ENCODE data around the gene F2RL3.
A peak's percentile ranks its signal among the peaks of the same experiment; 100 is the strongest.
"Not testable (repeated sequence)": the region's sequence is repeated elsewhere in the genome, so short reads cannot be mapped to it uniquely, and the experiment has no call there.

The F2RL3 gene

GRCh38 chr19:16888629-16889365 is at the start of gene F2RL3:
Gene F2RL3 (plus strand): TSS chr19:16888999. CDS start chr19:16889190, 191 bp downstream.
- DNase-seq: peak; percentile 48

DNA sequence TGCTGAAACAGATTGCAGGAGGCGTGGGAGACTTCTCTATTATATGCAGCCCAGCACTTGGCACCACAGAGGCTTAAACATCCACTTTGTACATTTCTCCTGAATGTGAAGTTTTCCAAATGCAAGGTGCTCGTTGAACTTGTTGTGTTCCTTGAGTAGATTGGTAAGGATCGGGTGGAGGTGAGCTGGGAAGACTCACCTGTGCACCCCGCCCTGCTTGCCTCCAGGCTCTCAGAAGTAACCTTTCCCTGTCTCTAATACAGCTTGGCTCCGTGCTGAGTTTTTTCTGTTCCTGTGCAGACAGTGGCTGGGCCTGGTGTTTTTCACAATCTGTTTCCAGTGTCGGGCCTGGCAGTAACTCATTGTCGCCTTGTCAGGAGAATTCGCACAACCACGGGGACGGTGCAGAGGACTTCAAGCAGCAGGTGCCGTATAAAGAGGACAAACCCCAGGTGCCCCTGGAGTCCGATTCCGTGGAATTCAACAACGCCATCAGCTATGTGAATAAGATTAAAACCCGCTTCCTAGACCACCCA is 47.3 kb upstream of the F2RL3 start:
- no peak for DNase-seq

GRCh38 chr19:16846901-16847300 is 41.9 kb upstream of the F2RL3 start:
- no peak for DNase-seq

DNA sequence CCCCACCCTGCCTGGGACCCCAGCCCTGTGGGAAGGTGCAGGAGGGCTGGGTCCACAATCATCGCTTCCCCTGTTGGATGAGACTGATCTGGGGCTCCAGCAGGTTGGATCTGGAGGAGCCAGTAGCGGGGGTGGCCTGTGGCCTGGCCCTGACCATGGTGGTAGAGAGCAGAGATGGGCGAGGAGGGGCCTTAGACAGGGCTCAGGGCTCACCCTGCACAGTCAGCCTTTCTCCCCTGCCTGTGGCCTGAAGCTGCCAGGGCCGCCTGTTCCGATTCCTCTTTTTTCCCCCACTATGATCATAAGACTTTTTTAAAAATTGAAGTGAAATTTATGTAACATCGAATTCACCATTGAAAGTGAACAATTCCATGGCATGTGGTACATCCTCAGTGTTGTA is 41.4 kb upstream of the F2RL3 start:
- DNase-seq: no peak

- no peak for DNase-seq
These were observed 39.6 kb upstream of the F2RL3 start for GRCh38 chr19:16849168-16849567.

DNA sequence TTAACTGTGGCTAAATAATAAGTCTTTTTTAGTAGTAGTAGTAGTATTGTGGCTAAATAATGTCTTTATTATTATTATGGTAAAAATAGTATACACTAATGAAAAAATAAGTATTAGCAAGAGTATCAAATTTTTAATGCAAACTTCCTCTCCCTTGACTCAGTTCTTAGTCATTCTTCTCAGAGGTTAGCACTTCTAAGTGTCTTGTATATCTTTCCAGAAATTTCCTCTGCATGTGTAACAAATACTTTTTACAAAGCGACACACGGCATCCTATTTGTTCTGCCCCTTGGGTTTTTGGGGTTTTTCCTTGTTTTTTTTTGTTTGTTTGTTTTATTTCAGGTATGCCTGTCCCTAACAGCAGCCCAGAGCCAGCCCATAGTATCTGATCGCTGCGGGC is 38.7 kb upstream of the F2RL3 start:
- DNase-seq: no peak

DNA sequence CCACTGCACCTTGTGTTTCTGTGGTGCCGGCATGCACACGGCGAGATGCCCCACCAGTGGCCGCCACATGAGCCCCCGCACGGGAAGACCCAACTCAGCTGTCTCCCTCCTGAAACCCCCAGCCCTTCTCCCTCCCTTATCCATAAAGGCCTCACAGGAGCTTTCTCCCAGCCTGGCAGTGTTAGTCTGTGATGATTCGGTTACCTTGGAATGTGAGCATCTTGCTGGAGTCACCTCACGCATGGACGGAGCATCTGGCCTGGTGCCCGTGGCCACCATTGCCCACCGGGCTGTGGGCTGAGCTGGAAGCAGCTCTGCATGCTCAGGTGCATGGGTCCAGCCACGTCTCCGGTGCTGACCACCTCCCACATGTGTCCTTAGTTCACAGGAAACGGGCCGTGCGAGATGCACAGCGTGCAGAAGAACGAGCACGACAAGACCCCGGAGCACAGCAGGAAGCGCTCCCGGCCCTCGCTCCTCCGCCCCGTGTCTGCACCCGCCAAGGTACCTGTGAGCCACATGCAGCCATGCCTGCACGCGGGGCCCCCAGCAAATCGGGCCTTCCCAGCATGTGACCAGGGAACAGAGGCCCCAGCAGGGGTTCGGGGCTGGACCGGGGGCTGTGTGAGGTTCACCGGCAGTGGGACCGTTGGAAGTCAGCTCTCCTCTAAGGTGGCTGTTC is 37.6 kb upstream of the F2RL3 start:
- DNase-seq: no peak

DNA sequence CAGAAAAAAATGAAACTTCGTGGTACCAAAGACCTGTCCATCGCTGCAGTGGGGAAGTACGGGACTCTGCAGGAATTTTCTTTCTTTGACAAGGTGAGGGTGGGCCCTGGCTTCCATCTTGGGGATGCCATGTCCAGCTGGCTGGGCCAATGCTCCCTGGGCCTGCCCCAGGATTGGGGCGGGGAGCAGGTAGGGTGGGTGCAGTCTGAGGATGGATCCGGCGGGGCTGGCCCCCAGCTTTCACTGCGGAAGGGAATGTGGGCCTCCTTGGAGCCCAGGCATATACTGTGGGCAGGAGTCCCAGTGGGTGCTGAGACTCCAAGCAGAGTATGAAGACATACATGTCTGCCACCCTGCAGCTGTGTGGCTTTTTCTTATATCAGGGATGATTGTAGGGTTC is 35.7 kb upstream of the F2RL3 start:
- DNase-seq: no peak

GRCh38 chr19:16856091-16856490 is 32.7 kb upstream of the F2RL3 start:
- DNase-seq: no peak

GRCh38 chr19:16859626-16860025 is 29.2 kb upstream of the F2RL3 start:
- DNase-seq: no peak

DNA sequence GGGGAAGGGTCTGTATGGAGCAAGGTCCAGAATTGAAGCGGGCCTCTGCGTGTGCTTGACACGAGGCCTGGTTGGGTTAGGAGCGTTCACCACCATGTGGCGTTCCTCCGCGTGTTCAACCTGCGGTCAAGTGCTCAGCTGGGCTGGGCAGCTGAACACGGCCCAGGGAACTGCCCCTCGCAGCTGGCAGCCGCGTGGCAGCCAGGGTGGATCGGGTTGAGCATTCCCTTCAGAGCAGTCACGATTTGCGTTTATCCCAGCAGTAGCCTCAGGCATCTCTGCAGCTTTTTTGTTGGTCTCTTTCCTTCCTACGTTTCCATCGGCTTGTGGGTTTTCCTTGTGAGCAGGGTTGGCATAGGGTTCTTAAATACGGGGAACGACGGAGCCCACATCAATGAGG is 28.7 kb upstream of the F2RL3 start:
- DNase-seq: no peak

DNA sequence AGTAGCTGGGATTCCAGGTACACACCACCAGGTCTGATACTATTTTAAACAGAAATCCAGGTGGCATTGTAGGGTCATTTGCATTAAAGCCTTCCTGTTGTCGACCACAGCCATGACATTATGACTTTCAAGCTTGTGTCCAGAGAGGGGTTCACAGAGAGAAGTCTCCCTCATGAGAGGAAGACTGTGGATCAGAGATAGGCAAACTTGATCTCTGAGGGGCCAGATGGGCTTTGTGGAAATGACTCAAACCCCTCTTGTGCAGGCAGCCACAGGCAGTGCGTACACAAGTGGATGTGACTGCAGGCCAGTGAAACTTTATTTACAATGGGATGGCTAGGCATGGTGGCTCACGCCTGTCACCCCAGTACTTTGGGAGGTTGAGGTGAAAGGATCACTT is 27.8 kb upstream of the F2RL3 start:
- DNase-seq: no peak

- no peak for DNase-seq
These were observed 27.0 kb upstream of the F2RL3 start for GRCh38 chr19:16861834-16862233.

DNA sequence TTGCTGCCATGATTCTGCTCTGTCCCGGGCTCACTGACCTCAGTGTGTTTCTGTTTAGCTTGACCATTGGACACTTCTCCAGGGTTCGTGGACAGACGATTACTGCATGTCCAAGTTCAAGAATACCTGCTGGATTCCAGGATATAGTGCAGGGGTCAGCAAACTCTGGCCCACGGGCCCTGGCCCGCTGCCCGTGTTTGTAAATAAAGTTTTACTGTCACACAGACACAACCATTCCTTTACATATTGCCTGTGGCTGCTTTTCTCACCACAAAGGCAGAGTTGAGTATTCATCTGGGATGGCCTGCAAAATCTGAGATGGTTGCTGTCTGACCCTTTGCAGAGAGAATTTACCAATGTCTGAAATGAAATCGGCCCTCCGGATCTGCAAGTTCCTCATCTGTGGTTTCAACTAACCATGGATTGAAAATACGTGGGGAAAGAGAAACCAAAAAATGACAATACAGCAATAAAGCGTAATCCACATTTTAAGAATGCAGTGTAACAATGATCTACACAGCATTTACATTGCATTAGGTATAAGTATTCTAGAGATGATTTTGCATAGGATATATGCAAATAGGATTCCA is 25.9 kb upstream of the F2RL3 start:
- no peak for DNase-seq

DNA sequence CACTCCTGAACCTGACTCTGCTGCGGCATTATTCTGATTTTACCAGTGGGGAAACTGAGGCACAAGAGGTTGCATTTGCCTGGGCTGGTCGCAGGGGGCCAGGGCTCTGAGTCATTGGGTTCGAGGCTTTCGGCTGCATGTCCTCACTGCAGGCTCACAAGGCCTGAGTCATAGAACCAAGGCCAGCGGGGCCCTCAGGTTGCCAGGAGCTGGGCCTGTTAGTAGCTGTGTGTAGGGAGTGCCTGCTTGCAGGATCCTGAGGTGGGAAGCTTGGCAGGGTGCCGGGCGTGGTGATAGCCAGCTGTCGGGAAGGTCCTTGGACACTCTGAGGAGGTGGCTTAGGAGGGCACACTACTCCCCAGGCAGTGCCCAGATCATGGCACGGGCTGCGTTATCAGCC is 21.6 kb upstream of the F2RL3 start:
- no peak for DNase-seq

GRCh38 chr19:16868423-16869130 is 20.2 kb upstream of the F2RL3 start:
- DNase-seq: no peak

DNA sequence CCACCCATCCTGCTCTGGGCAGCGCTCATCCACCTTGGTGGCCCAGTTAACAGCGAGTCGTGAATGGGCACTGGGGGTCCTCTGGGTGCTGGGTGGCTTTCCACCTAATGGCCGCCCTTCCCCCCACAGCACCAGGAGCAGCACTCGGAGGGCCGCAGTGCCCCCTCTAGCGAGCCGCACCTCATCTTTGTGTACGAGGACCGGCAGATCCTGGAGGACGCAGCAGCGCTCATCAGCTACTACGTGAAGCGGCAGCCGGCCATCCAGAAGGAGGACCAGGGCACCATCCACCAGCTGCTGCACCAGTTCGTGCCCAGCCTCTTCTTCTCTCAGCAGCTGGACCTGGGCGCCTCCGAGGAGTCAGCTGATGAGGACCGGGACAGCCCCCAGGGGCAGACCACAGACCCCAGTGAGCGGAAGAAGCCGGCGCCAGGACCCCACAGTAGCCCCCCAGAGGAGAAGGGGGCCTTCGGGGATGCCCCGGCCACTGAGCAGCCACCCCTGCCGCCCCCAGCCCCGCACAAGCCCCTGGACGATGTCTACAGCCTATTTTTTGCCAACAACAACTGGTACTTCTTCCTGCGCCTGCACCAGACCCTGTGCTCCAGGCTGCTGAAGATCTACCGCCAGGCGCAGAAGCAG is 19.3 kb upstream of the F2RL3 start:
- DNase-seq: no peak

DNA sequence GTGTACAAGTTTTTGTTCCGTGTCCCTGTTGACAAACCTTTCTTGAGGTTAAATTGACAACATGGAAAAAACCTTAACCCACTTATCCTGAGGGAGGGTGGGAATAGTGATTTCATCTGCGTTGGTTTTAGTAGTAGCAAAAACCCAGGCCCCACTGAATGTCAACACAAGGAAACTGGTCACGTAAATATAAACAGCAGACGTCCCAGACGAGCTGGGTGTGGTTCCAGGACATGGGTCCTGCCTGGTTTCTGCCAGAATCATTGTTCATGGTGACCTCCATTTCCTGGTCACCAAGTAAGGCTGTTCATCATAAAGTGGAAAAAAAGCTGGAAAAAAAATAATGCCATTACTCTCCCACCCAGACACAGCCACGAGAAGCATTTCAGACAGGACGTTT is 16.9 kb upstream of the F2RL3 start:
- DNase-seq: no peak

GRCh38 chr19:16872728-16873127 is 16.1 kb upstream of the F2RL3 start:
- DNase-seq: no peak

- no peak for DNase-seq
These were observed 15.2 kb upstream of the F2RL3 start for GRCh38 chr19:16873594-16873993.

GRCh38 chr19:16874250-16874977 is 14.4 kb upstream of the F2RL3 start:
- DNase-seq: no peak

- not testable (repeated sequence) for DNase-seq
These were observed 13.9 kb upstream of the F2RL3 start for GRCh38 chr19:16874978-16875299.
